Fibroblast of skin of right biceps (primary cell): ENCODE results near the gene GALNT12.

Experiments
- DNase-seq: peaks from one replicate; pipeline ENCODE4 v3.0.0-alpha.2; 2013

Gene GALNT12

GRCh38 chr9:98882569-98882923, 75.1 kb downstream of the GALNT12 start:
- DNase-seq = no peak

GRCh38 chr9:98883276-98883675, 75.8 kb downstream of the GALNT12 start:
- no peak for DNase-seq

- no peak for DNase-seq
Measured at GRCh38 chr9:98884849-98885248, 77.4 kb downstream of the GALNT12 start.

- DNase-seq = no peak
Measured at GRCh38 chr9:98885575-98886295, 78.3 kb downstream of the GALNT12 start.

GRCh38 chr9:98886691-98887229, 79.3 kb downstream of the GALNT12 start:
- no peak for DNase-seq

GRCh38 chr9:98887918-98888510, 80.5 kb downstream of the GALNT12 start:
- DNase-seq = peak; percentile 80

- DNase-seq = peak; percentile 52
Measured at GRCh38 chr9:98888801-98889421, 81.4 kb downstream of the GALNT12 start.

- DNase-seq = no peak
Measured at GRCh38 chr9:98890256-98890655, 82.8 kb downstream of the GALNT12 start.

GRCh38 chr9:98892288-98892687, 84.8 kb downstream of the GALNT12 start:
- no peak for DNase-seq

- no peak for DNase-seq
Measured at GRCh38 chr9:98892690-98893089, 85.2 kb downstream of the GALNT12 start.

- DNase-seq = no peak
Measured at GRCh38 chr9:98894171-98894570, 86.7 kb downstream of the GALNT12 start.

GRCh38 chr9:98894761-98895160, 87.3 kb downstream of the GALNT12 start:
- no peak for DNase-seq

- DNase-seq = no peak
Measured at GRCh38 chr9:98896632-98897031, 89.2 kb downstream of the GALNT12 start.

- DNase-seq = peak; percentile 63
Measured at GRCh38 chr9:98897745-98898144, 90.3 kb downstream of the GALNT12 start.

- DNase-seq = peak; percentile 95
Measured at GRCh38 chr9:98899408-98900056, 92.1 kb downstream of the GALNT12 start.
